NCI-H2227 treated with DMSO at 0.1 percent for 48 hours (cell line): ENCODE measurements around the gene CAPN14.

Experiments
- DNase-seq: peaks from one replicate; lab custom pipeline; 2025; lab: John Stamatoyannopoulos, UW

CAPN14 gene

DNA sequence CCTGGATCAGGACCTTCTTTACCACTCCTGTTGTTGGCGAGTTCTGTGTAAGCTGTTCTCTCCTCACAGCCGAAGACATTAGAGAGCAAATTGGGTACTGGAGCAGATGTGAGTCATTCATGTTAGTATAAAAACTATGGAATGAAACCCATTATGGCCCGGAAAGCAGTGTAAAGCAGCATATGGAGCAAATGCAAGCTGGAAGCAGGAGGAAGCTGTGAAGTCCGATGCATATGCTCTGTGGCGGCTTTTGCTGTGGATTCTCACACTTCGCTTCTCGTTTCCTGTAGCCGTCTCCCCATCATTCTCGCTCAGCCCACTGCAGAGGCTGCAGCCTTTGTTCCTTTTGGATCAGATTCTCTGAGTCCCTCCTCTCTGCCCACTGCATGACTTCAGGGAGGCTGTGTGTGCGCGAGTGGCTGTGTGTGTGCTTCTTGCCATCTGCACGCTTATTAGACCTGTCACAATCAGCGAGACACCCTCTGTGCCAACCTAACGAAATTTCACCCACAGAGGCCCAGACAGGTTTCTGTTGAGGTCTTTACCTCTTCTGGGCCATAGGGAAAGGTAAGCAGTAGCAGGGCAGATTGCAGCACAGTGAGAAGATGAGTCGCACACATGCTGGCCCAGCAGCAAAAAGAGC lies 75.8 kb downstream of the CAPN14 start:
- no peak for DNase-seq

DNA sequence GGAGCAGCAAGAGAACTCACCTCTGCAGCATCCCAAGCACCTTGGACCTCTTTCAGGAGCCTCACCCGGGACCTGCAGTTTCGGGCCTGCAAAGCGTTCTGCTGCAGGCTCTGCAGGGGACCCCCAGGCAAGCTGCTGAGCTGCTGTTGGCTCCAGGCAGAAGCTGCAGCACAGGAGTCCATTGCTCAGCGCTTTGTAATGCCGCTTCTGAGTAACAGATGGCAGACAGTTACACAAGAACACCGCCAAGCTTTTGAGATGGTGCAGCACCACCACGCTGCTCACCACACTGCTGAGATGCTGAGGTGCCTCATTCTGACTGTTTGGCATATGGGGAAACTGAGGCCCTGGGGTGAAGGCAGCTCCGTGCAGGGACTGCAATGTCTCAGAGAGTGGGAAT lies 77.2 kb downstream of the CAPN14 start:
- DNase-seq = no peak

DNA sequence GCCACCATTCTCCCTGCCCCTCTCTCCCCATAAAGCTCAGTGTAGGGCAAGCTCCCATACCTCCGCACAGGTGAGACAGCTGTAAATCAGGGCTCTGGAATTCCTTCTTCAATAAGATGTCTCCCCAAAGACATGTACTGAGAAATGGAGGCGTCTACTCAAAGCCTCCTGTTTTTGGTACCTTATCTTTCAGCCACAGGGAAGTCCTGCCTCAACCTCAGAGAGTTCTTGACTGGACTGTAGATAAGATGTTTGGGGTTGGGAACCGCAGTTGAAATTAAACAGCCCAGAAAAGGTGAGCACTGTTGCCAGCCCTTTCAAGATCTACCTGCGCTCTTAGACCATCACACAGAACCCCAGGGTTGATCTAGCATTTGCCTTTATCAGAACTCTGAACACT lies 77.6 kb downstream of the CAPN14 start:
- no peak for DNase-seq

DNA sequence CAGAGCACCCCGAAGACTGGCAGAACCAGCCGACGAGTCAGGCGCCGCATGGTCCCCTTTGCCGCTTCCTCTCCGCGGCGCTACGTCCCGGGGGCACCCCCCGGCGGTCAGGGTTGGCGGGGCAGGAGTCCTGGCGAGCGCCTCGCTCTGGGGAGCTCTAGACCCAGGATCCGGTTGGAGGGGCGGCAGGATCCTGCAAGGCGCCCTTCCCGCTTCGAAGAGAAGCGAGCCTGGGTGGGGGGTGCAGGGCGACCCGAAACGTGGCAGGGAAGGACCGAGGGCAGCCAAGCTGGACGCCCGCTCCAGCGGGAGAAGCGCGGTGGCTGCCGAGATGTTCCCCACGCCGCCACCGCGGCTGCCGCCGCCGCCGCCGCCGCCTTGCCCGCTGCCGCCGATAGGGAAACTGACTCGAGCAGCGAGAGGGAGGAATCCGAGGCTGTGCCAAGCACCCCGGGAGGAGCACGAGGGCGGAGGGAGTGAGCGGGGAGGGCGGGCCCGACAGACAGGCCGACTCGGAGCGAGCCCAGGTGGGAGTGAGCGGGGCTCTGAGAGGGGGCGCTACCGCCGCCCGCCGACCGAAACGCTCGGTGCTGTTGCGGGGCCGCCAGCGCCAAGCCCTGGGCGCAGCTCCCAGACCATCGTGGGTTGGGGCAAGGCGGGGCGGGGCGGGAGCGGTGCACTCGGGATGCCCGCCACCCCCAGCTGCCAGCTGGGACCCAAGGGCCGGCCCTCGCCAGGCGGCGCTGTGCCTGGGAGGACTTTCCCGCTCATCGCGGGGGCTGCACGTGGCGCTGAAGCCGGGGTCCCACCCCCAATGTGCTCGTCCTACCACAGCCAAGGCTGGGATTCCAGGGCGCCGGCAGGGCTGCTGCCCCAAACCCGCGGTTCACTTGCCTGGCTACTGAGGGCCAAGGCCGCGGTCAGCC lies 79.0 kb downstream of the CAPN14 start, which contains the start of gene GALNT14:
Gene GALNT14, minus strand, starts transcription at position 404 of the 926 bp plus-strand sequence. Its CDS starts 354 bp downstream, at position 50.
- no peak for DNase-seq

DNA sequence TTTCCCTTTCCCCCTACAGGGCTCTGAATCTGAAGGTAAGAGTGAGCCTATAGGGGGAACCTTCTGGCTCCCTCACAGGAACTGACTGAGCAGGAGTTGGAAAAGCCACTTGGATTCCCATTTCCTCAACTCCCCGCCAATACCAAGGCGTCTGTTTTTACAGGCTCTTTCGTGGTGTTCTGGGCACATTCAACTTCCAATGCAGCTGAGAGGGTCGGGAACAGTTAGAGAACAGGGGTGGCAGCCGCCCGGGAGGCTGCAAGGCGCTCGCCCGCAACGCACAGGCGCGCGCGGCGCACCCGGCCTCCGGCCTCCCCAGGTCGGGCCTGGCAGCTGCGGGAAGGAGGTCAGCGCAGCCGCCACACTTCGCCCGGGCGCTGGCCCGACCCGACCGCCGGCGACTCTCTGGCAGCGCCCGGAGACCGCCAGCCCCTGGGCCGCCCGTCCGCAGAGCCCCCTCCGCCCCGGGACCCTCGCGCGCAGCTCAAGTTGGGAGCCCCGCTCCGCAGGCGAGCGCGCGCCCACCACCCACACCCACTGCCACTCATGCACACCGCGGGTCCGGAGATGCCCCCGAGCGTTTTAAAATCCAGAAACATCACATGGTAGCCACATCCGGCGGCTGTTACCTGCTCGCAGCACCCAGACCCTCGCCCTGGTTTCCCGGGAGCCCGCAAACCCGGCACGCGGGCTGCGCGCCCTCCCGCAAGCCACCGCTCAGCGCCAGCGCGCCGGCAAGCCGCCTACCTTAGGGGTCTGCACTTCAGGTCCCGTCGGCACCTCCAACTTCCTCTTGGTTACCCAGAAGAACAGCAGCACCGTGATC lies 79.9 kb downstream of the CAPN14 start:
- DNase-seq = no peak

DNA sequence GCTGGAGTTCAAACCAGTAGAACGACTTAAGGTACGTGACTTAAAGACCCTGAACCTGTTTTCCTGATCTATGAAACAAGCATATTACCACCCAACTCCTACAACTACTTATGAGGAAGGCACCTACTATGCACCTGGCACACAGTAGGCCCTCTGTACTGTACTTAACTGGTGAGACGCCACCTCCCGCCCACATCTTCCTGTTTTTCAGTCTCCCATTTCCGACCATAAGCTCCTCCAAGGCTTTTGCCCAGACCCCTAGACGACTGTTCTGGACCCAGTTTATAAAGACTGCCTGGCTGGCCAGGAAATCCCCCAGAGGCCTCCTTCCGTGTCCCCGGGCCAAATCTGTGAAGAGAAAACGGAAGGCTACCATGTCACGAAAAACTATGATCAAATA lies 80.6 kb downstream of the CAPN14 start:
- DNase-seq = no peak

DNA sequence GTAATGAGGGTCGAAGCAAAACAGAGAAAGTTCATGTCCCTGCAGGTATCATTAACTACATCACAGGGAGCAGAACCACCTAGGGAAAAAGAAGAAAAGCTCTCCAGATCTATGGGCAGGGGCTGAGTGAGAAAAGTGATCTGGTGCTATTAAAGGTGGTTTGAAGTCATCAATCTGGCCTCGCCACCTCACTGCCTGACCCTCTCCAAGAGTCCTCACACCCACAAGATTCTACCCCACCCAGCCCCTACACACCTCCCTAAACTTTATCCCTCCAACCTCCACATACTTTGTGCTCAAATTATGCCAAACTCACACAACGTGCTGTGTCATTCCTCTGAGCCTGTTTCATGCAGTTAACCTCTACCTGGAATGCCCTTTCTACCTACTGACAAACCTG lies 81.3 kb downstream of the CAPN14 start:
- DNase-seq = no peak

DNA sequence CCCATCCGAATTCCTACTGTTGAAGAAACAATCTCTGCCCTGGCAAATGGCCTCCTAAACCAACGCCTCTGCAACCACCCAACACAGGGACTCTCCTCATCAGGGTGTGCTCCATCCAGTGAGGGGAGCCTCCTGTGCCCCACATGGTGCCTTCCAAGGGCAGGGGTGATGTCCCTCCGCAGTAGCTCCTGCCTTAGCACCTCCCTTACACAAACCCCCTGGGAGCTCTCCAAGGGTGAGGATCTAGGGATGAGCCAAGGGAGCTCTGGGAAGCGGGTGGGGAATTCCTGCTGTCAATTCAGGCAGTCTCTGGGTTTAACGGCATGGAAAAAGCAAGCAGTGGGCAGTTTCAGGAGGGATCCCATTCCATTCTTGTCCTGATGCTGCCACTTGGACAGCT lies 82.8 kb downstream of the CAPN14 start:
- no peak for DNase-seq

DNA sequence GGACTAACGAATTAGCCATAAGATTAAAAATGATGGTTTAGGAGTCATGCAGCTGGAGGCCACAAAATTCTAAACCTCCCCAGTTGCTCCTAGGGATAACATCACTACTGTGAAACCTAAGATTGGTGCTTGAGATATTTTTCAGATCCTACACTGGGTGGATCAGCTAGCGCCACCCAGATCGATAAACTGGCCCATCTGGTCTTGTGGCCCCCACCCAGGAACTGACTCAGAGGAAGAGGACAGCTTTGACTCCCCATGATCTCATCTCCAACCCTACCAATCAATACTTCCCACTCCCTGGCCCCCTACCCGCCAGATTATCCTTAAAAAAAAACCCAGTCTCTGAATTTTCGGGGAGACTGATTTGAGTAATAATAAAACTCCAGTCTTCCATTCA lies 84.5 kb downstream of the CAPN14 start:
- no peak for DNase-seq

DNA sequence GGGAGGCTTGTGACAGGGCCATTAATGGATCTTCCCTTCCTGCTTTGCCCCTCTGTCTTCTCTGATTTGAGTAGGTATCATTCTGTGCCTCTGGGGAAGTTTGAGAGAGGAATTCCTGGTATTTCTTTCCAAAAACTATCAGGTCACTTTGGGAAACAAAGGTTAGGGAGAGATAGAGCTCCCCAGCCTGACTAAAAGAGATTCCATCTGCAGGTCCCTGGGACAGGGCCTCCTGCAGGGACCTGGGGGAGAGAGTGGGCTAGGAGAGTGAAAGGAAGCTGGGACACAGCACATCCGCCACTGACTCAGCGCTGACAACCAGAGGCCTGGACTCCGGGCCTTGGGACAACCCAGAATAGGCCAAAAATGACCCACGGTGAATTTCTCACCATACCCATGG lies 85.4 kb downstream of the CAPN14 start:
- DNase-seq = no peak

DNA sequence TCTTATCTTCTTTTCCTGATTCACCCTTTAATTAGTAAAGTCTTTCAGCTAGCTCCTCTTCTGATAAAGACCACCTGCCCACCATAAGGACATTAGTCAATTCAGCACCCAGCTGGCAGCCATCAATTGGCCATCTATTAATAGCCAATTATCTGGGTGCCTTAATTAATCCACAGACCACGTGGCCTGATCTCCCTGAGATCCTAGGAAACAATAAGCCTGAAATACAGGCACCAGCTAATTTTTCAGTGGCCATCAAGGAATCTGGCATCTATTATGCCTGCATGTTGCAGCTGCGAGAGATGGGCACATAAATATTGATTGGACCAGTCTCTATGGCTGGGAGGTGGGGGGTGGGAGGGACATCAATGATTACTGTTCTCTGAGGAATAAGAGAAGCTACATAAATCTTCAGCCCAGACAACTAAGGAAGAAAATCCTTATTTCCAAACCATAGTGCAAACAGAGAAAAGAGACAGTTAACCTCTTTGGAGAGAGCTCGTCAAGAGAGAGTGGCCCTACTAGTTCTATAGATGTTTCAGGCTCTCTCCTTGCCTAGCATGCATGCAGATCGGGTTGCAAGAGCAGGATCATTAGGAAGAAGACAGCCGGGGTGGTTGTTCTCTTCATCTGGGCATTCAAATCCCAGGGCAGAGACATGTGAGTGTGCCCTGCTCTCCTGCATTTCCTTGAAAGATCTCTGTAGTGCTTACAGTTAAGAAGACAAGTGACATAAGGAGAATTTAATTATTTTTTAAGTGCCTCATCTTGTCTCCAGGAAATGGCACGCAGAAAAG lies 87.7 kb downstream of the CAPN14 start:
- no peak for DNase-seq

DNA sequence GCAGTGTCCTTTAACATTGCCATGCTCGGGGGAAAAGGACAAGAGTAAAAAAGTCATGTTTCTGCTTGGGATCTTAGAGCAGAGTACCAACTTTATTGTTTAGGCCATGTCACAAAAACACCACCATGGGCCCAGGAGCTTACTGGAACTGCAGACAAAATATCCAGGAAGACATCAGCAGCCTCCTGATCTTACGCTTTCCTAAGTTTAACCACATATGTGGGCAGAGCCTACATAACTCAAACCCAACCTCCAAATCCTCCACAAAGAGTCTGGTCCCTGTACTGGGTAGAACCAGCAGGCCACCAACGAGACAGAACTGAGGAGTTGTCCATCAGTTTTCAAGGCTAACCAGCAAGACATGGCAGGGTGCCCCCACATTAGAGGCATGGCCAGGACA lies 89.4 kb downstream of the CAPN14 start:
- no peak for DNase-seq

DNA sequence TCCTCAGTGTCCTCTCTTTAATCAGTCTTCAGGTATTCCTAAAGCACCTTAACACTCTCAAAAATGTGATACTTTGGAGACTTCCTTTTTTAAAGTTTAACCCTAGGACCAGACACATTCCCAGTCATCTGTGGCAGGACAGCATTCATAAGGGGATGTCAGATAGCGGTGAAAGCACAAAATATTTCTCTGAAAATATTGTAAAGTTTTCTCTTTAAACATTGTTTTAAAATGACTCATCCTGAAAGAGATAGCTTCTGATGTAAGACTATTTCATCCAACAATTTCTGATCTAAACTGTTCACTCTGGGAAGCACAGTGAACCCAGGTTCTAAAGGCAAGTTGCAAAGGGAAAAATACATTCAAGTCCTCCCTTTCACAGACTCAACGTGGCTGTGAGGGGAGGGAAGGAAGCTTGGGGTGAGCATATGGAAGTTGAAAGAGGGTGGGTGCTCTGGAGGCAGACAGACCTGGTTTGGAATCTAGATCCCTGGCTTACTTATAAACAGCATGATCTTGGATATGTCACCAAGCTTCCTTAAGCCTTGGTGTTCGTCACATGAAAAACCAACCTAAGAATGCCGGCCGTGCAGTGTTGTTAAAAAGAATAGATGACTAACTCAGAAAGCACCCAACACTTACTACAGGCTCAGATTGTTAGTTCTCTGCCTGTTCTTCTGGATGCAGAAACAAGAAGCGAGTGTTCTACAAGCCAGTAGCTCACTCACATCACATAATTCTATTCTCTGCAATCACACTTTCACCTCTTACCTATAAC lies 91.2 kb downstream of the CAPN14 start:
- DNase-seq = no peak

DNA sequence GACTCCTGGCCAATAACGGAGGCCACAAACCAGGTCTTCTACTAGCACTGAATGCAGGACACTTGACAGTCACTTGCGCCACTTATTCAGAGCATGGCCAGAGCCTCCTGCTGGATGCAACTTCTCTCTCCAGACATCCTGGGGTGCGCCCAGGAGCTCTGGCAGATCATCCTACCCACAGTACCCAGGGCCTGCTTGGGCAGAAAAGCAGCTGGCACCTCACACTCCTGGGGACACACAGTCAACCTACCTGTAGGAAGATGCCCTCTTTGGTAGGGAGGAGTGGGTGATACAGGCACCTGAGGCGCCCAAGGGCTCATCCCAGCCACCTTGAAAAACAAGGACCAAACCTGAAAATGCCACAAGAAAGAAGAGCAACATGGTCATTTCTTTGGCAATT lies 92.4 kb downstream of the CAPN14 start:
- DNase-seq = no peak
